Left forelimb (tissue), 1 donor: ENCODE results near the gene OGFOD3.
"Not testable (repeated sequence)": the region's sequence is repeated elsewhere in the genome, so short reads cannot be mapped to it uniquely, and the experiment has no call there.

Experiments
- DNase-seq: peaks from one replicate; pipeline ENCODE4 v3.0.0-alpha.2; 2018; ENCODE audit warnings: low spot score

The OGFOD3 gene

GRCh38 chr17:82418001-82418986, at the start of gene OGFOD3, which contains the start of gene HEXD:
TSS of gene OGFOD3 (minus strand) at chr17:82418586. CDS start at chr17:82418485, 101 bp downstream.
TSS of gene HEXD (plus strand) at chr17:82418347. CDS start at chr17:82419800, 1,453 bp downstream.
- peak; percentile 91 for DNase-seq

- DNase-seq, result no peak
Measured at GRCh38 chr17:82465023-82465603, 46.7 kb upstream of the OGFOD3 start.

- DNase-seq, result no peak
Measured at GRCh38 chr17:82464567-82464929, 46.2 kb upstream of the OGFOD3 start.

- DNase-seq, result no peak
Measured at GRCh38 chr17:82463925-82464566, 45.7 kb upstream of the OGFOD3 start.

GRCh38 chr17:82463391-82463790, 45.0 kb upstream of the OGFOD3 start:
- DNase-seq, result no peak

GRCh38 chr17:82461827-82462524, 43.6 kb upstream of the OGFOD3 start:
- DNase-seq, result no peak

- not testable (repeated sequence) for DNase-seq
Measured at GRCh38 chr17:82459936-82460335, 41.5 kb upstream of the OGFOD3 start.

GRCh38 chr17:82458885-82459424, 40.6 kb upstream of the OGFOD3 start:
- no peak for DNase-seq

GRCh38 chr17:82458179-82458884, 39.9 kb upstream of the OGFOD3 start, which contains the start of gene NARF:
TSS of gene NARF (plus strand) at chr17:82458741. CDS start at chr17:82458804, 63 bp downstream.
- peak; percentile 99 for DNase-seq

GRCh38 chr17:82457929-82458178, 39.5 kb upstream of the OGFOD3 start:
- no peak for DNase-seq

- DNase-seq, result no peak
Measured at GRCh38 chr17:82457073-82457928, 38.9 kb upstream of the OGFOD3 start.

- not testable (repeated sequence) for DNase-seq
Measured at GRCh38 chr17:82453706-82454105, 35.3 kb upstream of the OGFOD3 start.

GRCh38 chr17:82453151-82453550, 34.8 kb upstream of the OGFOD3 start:
- not testable (repeated sequence) for DNase-seq

GRCh38 chr17:82452162-82452561, 33.8 kb upstream of the OGFOD3 start:
- DNase-seq, result no peak

GRCh38 chr17:82450357-82451106, 32.1 kb upstream of the OGFOD3 start, which contains the start of gene CYBC1:
TSS of gene CYBC1 (minus strand) at chr17:82450752. CDS start at chr17:82449254, 1,498 bp downstream.
- peak; percentile 97 for DNase-seq

GRCh38 chr17:82449883-82450356, 31.5 kb upstream of the OGFOD3 start:
- DNase-seq, result no peak

- no peak for DNase-seq
Measured at GRCh38 chr17:82449131-82449882, 30.9 kb upstream of the OGFOD3 start.

GRCh38 chr17:82447876-82448275, 29.5 kb upstream of the OGFOD3 start:
- no peak for DNase-seq
